Inflammatory macrophage (primary cell): Measurements from ENCODE around the gene NDUFC1.

Experiments
- DNase-seq, 2 donors: peaks; one replicate each; pipeline ENCODE4 v3.0.0-alpha.2; 2020 to 2022

NDUFC1 gene

GRCh38 chr4:139247241-139247640 lies 55.0 kb downstream of the NDUFC1 start:
- no peak for DNase-seq

GRCh38 chr4:139246166-139246565 lies 56.1 kb downstream of the NDUFC1 start:
- no peak for DNase-seq

GRCh38 chr4:139245590-139245989 lies 56.7 kb downstream of the NDUFC1 start:
- no peak for DNase-seq

GRCh38 chr4:139243448-139244365 lies 58.6 kb downstream of the NDUFC1 start:
- no peak for DNase-seq

- DNase-seq, result no peak
Measured at GRCh38 chr4:139242511-139243051, 59.7 kb downstream of the NDUFC1 start.

- no peak for DNase-seq
Measured at GRCh38 chr4:139241784-139242151, 60.5 kb downstream of the NDUFC1 start.

GRCh38 chr4:139241086-139241783 lies 61.0 kb downstream of the NDUFC1 start:
- DNase-seq, result no peak
